Epithelial cell of esophagus (primary cell): Measurements from ENCODE around the gene PODXL.

Experiments used
- DNase-seq: peaks from one replicate; pipeline ENCODE4 v3.0.0; 2010; ENCODE audit warnings: low read depth
- H3K4me3 ChIP-seq: 2 replicates; pipeline ENCODE4 v1.5.1; 2011; ENCODE audit warnings: mild to moderate bottlenecking, low read length, control low read depth
- TF ChIP-seq, protein P1 (sequence below): IDR thresholded peaks from 2 replicates; pipeline ENCODE4 v1.5.1; 2011; ENCODE audit warnings: low read depth, mild to moderate bottlenecking, low read length, control low read depth, inconsistent platforms; ENCODE audit not compliant: insufficient read depth; ENCODE audit errors: missing control alignments

PODXL gene

GRCh38 chr7:131586259-131586658, 29.8 kb upstream of the PODXL start:
- H3K4me3 ChIP-seq = no peak overlapping the region
- TF ChIP-seq, protein P1, sequence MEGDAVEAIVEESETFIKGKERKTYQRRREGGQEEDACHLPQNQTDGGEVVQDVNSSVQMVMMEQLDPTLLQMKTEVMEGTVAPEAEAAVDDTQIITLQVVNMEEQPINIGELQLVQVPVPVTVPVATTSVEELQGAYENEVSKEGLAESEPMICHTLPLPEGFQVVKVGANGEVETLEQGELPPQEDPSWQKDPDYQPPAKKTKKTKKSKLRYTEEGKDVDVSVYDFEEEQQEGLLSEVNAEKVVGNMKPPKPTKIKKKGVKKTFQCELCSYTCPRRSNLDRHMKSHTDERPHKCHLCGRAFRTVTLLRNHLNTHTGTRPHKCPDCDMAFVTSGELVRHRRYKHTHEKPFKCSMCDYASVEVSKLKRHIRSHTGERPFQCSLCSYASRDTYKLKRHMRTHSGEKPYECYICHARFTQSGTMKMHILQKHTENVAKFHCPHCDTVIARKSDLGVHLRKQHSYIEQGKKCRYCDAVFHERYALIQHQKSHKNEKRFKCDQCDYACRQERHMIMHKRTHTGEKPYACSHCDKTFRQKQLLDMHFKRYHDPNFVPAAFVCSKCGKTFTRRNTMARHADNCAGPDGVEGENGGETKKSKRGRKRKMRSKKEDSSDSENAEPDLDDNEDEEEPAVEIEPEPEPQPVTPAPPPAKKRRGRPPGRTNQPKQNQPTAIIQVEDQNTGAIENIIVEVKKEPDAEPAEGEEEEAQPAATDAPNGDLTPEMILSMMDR = no peak
- DNase-seq = no peak

DNA sequence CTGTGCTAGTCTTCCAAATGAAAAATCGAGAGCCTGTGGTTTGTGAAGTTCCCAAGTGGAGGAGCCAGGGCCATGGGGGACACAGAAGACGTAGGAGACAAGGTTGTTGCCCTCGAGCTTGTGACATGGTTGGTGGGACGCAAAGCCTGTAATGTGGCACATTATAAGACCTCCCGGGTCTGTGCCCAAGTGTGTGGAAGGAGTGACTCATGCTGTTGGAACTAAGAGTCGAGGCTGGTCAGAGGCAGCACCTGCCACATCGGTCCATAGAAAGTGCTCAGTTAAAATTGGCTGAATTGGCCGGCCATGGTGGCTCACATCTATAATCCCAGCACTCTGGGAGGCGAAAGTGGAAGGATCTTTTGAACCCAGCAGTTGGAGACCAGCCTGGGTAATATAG, 27.0 kb upstream of the PODXL start:
- DNase-seq = no peak
- TF ChIP-seq, protein P1 = no peak
- H3K4me3 ChIP-seq = no peak overlapping the region

GRCh38 chr7:131581241-131582051, 25.0 kb upstream of the PODXL start:
- TF ChIP-seq, protein P1 = no peak
- DNase-seq = no peak
- H3K4me3 ChIP-seq = no peak overlapping the region

DNA sequence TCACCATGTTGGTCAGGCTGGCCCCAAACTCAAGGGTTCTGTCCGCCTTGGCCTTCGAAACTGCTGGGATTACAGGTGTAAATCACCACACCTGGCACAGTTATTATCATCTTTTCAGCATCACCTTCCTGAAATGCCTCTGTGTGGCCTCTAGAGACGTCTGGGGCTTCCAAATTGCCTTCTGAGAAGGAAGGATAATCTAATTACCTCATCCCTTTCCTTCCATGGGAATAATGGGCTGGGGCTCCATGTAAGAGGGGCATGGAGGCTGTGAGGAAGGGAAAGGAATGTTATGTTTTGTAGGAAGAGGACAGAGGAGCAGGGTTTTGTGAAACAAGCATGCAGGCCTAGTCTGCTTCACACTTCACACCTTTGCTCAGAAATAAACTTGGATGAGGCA, 22.2 kb upstream of the PODXL start:
- H3K4me3 ChIP-seq = no peak overlapping the region
- TF ChIP-seq, protein P1 = no peak
- no peak for DNase-seq

DNA sequence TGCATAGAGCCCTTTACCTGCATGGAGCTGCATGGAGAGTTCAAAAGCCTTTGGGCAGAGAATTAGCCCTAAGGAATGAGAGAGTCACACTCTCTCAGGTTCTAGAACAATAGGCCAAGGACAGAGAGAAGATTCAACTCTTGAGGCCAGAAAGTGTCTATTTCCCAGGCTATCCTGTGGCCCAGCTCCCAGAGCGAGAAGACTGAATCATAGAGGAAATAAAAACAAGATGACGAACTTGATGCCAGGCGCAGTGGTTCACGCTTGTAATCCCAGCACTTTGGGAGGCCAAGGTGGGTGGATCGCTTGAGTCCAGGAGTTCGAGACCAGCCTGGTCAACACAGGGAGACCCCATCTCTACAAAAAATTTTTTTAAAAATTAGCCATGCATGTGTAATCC, 18.3 kb upstream of the PODXL start:
- DNase-seq = no peak
- no peak overlapping the region for H3K4me3 ChIP-seq
- TF ChIP-seq, protein P1 = no peak

- TF ChIP-seq, protein P1 = no peak
- no peak for DNase-seq
- H3K4me3 ChIP-seq = no peak overlapping the region
Observed at GRCh38 chr7:131570401-131570800, 14.0 kb upstream of the PODXL start.

- no peak for DNase-seq
- TF ChIP-seq, protein P1 = no peak
- no peak overlapping the region for H3K4me3 ChIP-seq
Observed at GRCh38 chr7:131568970-131569369, 12.5 kb upstream of the PODXL start.
